C4-2B (cell line): ENCODE measurements around the gene CYP1A2.

ENCODE experiments used
- ZFX ChIP-seq: fragments of 450-650 bp; IDR thresholded peaks from 2 replicates; pipeline ENCODE4 v1.6.1; 2017
- TF ChIP-seq, protein P1 (sequence below): fragments of 450-650 bp; conservative IDR thresholded peaks from 2 replicates; pipeline ENCODE4 v1.5.1; 2017; ENCODE audit warnings: mild to moderate bottlenecking

DNA sequence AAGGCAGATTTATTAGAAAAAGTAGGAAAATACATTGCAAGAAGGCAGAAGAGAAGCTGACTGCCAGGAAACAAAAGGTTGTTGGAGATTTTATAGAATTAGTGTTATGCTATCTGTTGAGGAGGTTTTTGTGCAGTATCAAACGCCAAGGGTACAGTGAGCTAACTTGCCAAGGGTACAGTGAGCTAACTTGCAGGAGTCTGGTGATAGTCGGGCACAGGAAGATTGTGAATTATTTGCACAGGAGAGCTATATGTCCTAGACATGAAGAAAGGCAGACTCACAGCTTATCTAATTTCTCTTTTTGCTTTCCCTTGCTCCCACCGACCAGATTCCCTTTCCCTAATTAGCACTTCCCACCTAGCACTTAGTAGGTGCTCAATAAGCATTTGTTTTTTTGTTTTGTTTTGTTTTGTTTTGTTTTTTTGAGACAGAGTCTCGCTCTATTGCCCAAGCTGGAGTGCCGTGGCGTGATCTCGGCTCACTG is 30.6 kb downstream of the CYP1A2 start:
- TF ChIP-seq, protein P1, sequence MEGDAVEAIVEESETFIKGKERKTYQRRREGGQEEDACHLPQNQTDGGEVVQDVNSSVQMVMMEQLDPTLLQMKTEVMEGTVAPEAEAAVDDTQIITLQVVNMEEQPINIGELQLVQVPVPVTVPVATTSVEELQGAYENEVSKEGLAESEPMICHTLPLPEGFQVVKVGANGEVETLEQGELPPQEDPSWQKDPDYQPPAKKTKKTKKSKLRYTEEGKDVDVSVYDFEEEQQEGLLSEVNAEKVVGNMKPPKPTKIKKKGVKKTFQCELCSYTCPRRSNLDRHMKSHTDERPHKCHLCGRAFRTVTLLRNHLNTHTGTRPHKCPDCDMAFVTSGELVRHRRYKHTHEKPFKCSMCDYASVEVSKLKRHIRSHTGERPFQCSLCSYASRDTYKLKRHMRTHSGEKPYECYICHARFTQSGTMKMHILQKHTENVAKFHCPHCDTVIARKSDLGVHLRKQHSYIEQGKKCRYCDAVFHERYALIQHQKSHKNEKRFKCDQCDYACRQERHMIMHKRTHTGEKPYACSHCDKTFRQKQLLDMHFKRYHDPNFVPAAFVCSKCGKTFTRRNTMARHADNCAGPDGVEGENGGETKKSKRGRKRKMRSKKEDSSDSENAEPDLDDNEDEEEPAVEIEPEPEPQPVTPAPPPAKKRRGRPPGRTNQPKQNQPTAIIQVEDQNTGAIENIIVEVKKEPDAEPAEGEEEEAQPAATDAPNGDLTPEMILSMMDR, result no peak
- TF ChIP-seq ZFX, result no peak
